Posterior cingulate gyrus (tissue), 11 donors: ENCODE results near the gene ATP6V1B1.
A peak's percentile ranks its signal among the peaks of the same experiment; 100 is the strongest.

ENCODE experiments used
- DNase-seq, 10 donors: peaks; one replicate each; pipeline versions ENCODE4 v3.0.0 to v3.0.0-alpha.2; 2020 to 2021; ENCODE audit warnings: mixed read lengths in 3 of 10
- intact Hi-C: fragments of 100-400 bp; cut with DNase I; formaldehyde crosslinking; loops from one replicate; pipeline ENCODE4 v1.15.1; 2023

ATP6V1B1 gene

DNA sequence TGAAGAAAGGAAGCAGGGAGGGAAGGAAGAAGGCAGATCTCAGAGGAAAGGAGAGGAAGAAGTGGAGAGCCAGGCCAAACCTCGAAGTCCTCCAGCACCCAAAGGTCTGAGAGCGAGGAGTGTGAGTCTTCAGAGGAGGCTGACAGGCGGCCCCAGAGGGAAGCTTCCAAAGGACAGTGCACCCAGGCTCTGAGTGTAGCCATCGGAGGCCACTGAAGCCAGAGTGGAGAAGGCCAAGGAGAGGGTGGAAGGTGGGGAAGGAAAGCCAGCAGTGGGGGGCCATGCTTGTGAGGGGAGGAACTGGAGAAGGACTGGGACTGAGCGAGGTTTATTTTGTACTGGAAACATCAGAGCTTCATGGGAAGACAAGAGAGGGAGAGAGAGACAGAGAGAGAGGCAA, 6.0 kb downstream of the ATP6V1B1 start:
- DNase-seq = peak in 1 of 10 donors; percentile 69

GRCh38 chr2:70942396-70943204, 6.9 kb downstream of the ATP6V1B1 start:
- intact Hi-C loops = no loop called here
- DNase-seq = peak in 1 of 10 donors; percentile 57

More for the DNA sequence above, 6.0 kb downstream of the ATP6V1B1 start:
- intact Hi-C loops = no loop called here

- intact Hi-C loops = no loop called here
Observed at GRCh38 chr2:70943205-70943871, 7.6 kb downstream of the ATP6V1B1 start.

GRCh38 chr2:70944111-70944690, 8.5 kb downstream of the ATP6V1B1 start:
- DNase-seq = peak in 1 of 10 donors; percentile 43
- intact Hi-C loops = no loop called here

More at GRCh38 chr2:70943205-70943871, 7.6 kb downstream of the ATP6V1B1 start:
- DNase-seq = peak in 1 of 10 donors; percentile 56

- intact Hi-C loops = loop anchor here (1.0 kb wide), 1 partner anchor 158 kb away; no protein-coding TSS in a partner anchor
- peak in 6 of 10 donors; percentile 26 to 84 (median 57) for DNase-seq
Observed at GRCh38 chr2:70946832-70947442, 11.2 kb downstream of the ATP6V1B1 start.

GRCh38 chr2:70947556-70948184, 12.0 kb downstream of the ATP6V1B1 start:
- intact Hi-C loops = loop anchor here (1.0 kb wide), 1 partner anchor 76 kb away; no protein-coding TSS in a partner anchor
- DNase-seq = peak in 2 of 10 donors; percentile 4 to 10

GRCh38 chr2:70948337-70949003, 12.8 kb downstream of the ATP6V1B1 start:
- peak; percentile 51 to 95 (median 81) for DNase-seq

GRCh38 chr2:70949086-70949485, 13.4 kb downstream of the ATP6V1B1 start:
- intact Hi-C loops = no loop called here
- peak in 1 of 10 donors; percentile 7 for DNase-seq

More at GRCh38 chr2:70948337-70949003, 12.8 kb downstream of the ATP6V1B1 start:
- intact Hi-C loops = loop anchor here (1.0 kb wide), 1 partner anchor 77 kb away; no protein-coding TSS in a partner anchor

GRCh38 chr2:70954886-70955285, 19.2 kb downstream of the ATP6V1B1 start:
- intact Hi-C loops = no loop called here
- DNase-seq = peak in 4 of 10 donors; percentile 0 to 69 (median 20)

GRCh38 chr2:70956141-70956540, 20.4 kb downstream of the ATP6V1B1 start:
- intact Hi-C loops = no loop called here

GRCh38 chr2:70957798-70958197, 22.1 kb downstream of the ATP6V1B1 start:
- intact Hi-C loops = no loop called here

More at GRCh38 chr2:70956141-70956540, 20.4 kb downstream of the ATP6V1B1 start:
- DNase-seq = no peak

GRCh38 chr2:70958759-70959158, 23.1 kb downstream of the ATP6V1B1 start:
- peak in 2 of 10 donors; percentile 6 to 33 for DNase-seq
- intact Hi-C loops = no loop called here

More at GRCh38 chr2:70957798-70958197, 22.1 kb downstream of the ATP6V1B1 start:
- DNase-seq = peak in 3 of 10 donors; percentile 1 to 68 (median 57)

- DNase-seq = peak in 3 of 10 donors; percentile 3 to 55 (median 52)
- intact Hi-C loops = no loop called here
Observed at GRCh38 chr2:70959271-70959761, 23.6 kb downstream of the ATP6V1B1 start.

- peak in 3 of 10 donors; percentile 4 to 55 (median 45) for DNase-seq
- intact Hi-C loops = no loop called here
Observed at GRCh38 chr2:70959851-70960832, 24.4 kb downstream of the ATP6V1B1 start.

DNA sequence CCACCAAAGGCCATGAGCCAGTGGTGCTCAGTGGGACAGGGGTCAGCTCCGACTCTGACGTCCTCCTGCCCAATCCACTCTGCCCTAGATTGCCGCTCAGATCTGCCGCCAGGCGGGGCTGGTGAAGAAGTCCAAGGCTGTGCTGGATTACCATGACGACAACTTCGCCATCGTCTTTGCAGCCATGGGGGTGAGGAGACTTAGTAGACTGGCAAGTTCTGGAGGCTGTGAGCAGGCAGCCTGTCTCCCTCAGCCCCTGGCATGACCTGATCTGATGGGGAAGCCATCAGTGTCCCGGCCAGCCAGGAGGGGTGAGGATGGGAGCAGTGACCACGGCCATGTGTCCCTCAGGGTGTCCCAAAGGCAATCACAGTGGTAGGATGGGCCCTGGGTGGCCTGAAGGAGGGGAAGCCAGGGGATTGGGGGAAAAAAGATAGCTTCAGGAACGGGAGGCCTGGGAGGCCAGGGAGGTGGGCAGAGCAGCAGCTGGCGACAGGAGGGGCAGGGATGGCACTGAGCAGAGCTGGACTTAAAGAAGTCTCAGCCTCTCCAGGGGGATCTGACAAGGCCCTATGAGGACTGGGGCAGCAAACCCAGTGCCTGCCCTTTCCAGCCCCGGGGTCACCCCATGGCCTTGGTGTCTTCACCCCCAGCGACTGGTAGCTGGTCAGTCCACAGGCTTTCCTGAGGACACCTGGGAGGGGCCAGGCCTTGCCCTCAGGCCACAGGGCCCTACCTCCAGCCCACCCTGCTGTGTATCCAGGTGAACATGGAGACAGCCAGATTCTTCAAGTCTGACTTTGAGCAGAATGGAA, 25.3 kb downstream of the ATP6V1B1 start:
- peak in 3 of 10 donors; percentile 2 to 76 (median 62) for DNase-seq
- intact Hi-C loops = no loop called here

DNA sequence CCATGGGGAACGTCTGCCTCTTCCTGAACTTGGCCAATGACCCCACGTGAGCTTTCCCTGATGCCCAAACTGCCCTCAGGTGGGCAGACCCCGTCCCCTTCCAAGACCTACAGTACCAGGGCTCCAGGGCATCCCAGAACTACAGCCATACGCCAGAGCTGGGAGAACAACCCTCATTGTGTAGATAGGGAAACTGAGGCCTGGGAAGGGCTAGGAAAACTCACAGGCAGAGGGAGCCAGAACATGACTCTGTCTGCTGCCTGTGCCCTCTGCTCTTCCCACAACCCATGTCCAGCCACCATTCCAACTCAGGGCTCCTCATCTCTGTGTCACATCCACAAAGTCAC, 25.9 kb downstream of the ATP6V1B1 start:
- DNase-seq = no peak
- intact Hi-C loops = no loop called here
